GM18517 (cell line): Measurements from ENCODE around the gene NR6A1.

Experiments
- ATAC-seq: cut with Tn5 transposase; IDR thresholded peaks from one replicate; pipeline ENCODE4 v1.9.1; 2021; ENCODE audit warnings: mild to moderate bottlenecking, moderate library complexity; ENCODE audit not compliant: unreplicated experiment

The NR6A1 gene

GRCh38 chr9:124537926-124538325 is 233.2 kb downstream of the NR6A1 start:
- ATAC-seq = no peak

GRCh38 chr9:124535846-124536245 is 235.3 kb downstream of the NR6A1 start:
- ATAC-seq = no peak

- no peak for ATAC-seq
Observed at GRCh38 chr9:124532897-124533296, 238.2 kb downstream of the NR6A1 start.

DNA sequence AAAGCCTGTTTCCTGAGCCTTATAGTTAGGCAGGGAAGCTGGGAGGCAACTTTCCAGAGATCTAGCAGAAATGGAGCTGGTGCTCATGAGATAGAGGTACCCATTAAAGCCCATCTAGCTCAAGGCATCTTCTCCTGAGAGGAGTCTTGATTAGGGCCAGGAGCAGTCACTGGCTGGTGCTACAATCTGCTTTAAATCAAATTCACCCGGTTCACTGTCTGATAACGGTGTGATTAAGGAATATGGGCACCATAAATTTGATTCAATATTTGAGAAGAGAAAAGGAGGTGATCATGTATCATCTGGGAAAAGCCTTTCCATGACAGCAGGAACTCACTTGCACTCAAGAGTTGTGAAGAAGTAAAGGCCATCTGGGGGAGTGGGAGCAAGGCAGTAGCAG is 240.0 kb downstream of the NR6A1 start:
- ATAC-seq = no peak

- no peak for ATAC-seq
Observed at GRCh38 chr9:124530246-124530645, 240.9 kb downstream of the NR6A1 start.

- ATAC-seq = no peak
Observed at GRCh38 chr9:124527781-124528180, 243.3 kb downstream of the NR6A1 start.

- no peak for ATAC-seq
Observed at GRCh38 chr9:124526174-124526573, 244.9 kb downstream of the NR6A1 start.

DNA sequence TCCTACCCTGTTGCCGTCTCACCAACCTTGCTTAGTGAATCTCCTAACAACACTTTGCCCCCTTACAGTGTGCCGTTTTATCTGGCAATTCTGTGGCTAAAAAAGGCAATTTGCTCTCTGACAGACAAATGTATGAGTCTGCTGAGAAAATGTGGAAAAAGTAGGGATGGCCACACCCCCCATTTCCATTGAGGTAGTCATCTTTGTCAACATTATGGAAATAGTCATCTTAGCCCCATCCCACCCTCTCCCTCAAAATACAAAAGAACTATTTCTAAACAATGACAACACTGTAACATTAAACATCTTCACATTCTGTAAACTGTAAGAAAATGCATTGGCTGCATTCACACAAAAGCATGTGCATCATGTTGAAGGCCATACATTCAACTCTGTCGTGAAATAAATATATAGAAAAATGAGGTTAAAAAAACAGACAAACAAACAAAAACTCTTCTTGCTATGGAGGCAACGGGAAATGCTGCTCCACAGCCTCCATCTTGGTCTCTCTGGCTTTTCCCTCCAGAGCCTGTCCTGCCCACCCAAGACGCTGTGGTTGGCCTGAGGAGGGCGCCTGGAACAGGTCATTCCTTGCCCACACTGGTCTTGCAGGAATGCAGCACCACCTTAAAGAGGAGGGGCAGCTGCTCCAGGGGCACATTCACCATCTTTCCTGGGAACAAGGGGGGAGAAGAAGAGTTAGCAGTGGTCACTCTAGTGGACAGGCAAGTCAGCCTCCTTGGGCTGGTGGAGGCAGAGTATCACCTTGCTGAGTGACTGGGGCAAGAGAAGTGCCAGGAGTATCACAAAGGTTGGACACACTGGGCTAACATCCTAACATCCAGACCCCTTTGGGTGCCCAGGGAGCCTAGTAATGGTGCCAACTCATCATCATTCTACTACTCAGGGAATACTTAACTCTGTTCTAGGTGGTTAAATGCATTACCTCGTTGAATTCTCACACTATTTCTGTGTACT is 248.7 kb downstream of the NR6A1 start:
- ATAC-seq = no peak

- ATAC-seq = no peak
Observed at GRCh38 chr9:124521142-124521541, 250.0 kb downstream of the NR6A1 start.

- no peak for ATAC-seq
Observed at GRCh38 chr9:124520206-124520596, 250.9 kb downstream of the NR6A1 start.

- no peak for ATAC-seq
Observed at GRCh38 chr9:124518116-124518515, 253.0 kb downstream of the NR6A1 start.

- no peak for ATAC-seq
Observed at GRCh38 chr9:124517600-124517999, 253.5 kb downstream of the NR6A1 start.

DNA sequence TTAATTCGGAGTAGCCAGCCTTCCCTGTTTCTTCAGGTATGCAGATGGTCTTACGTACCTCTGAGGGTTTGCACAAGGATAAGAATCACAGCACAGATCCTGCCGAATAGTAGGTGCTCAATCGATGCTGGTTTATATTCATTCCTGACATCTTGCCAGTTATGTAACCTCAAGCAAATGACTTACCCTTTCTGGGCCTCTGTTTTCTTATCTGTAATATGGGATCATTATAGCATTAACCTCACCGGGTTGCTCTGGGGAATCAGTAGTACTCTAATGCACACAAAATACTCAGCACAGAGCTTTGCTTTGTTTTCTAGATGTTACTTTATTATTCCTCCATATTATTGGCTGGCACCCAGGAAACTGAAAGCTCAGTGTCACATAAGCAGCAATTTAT is 256.2 kb downstream of the NR6A1 start:
- ATAC-seq = no peak

DNA sequence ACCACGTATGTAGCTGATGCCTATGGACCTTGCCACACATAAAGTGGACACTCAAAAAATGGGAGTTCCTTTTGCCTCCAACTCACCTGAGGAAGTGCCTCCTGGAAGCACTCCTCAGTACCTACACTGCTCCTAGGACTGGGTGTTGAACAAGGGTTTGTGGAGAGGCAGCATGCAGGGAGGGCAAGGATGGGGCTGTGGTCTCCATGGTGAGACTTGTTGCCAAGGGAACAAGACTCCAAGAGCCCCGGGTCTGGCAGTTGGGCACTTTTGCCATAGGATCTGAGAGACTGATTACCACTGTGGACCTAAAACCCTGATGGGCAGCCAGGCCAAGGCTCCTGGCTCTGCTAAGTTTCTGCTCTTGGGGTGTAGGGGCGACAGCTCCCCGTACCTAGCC is 257.0 kb downstream of the NR6A1 start:
- ATAC-seq = no peak

GRCh38 chr9:124513376-124513994 is 257.6 kb downstream of the NR6A1 start:
- no peak for ATAC-seq

DNA sequence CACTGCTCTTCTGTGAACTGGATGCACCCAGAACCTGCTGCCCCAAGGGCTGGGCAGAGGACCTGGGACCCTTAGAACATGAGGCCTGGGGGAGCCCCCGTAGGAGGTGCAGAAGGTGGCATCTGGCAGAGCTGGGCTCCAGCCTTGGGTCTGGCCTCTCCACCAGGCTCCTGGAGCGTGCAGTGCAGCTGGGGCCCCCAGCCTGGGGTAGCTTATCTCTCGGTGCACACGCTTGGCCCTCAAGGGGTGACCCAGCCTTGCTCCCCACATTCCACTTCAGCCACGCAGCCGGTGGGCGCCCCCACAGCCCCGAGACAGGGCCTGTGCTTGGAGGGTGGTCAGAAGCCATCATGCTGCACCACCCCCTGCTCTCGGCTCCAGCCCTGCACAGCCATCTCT is 258.3 kb downstream of the NR6A1 start:
- ATAC-seq = no peak

DNA sequence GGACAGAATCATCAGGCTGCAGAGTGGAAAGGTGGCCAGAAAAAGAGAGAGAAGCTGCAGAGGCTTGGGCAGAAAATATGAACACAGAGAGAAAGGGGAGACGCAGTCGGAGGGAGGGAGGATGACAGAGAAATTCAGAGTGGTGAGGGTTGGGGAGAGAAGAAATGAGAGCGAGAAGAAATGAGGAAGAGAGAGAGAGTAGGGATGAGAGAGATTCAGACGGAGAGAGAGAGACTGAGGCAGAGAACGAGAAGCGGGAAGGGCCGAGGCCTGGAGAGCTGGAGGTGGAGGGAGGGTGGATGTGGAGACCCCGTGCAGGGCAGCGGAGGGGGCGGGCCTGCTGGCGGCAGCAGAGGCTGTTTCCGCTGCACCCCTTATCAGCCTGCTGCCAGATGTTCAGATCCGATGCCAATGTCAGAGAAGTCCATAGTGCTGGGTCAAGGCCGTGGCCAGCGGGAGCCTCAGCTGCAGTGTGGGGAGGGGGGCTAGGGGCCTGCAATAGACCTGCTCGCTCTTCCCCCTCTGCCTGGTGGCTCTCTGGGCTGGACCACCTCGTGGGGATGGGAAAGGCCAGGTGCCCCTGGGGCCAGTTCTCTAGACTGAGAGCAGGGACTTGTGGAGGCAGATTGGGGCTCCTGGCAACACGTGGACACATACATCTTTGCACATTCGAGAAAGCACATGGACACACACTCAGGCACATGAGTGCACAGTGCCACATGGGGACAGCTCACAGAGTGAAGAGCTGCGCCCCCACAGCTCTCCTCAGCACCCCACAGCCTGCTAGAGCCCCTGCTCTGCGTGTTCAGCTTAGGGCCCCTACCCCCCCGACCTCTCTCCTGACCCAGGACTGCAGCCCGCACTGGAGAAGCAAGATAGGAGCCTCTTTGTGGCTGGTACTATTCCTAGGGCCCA is 259.0 kb downstream of the NR6A1 start:
- no peak for ATAC-seq

GRCh38 chr9:124511426-124511840 is 259.7 kb downstream of the NR6A1 start:
- no peak for ATAC-seq

DNA sequence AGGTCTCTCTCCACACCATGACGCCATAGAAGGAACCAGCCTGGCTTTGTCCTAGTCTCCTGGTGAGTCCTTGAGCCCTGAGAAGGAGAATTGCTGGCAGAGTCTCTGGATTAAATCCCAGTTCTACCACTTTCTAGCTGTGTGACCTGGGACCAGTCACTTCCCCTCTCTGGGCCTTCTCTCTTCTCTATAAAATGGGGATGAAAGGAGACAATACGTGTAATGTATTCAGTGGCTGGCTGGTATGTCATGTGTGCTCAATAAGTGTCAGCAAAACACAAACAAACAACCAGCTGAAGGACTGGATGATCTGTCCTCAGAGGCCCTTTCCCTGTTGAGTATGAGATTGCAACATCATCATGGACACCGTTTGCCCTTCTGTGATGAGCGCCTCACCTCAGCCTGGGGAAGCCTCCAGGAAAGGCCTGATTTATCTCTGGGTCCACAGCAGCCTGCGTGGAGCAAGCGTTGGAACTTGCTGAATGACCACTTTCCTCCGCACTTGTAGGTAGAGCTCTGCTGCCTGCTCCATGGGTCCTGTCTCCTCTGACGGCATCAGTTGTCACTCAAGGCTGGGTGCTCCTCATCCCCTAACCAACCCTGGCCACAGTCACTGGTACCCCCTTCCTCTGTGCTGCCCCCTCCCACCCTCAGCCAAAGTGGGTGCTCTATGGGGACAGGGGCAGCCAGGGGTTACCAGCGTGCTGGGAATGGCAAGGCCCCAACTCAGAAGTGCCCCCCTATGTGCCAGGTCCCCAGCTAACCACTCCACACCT is 260.3 kb downstream of the NR6A1 start:
- no peak for ATAC-seq

DNA sequence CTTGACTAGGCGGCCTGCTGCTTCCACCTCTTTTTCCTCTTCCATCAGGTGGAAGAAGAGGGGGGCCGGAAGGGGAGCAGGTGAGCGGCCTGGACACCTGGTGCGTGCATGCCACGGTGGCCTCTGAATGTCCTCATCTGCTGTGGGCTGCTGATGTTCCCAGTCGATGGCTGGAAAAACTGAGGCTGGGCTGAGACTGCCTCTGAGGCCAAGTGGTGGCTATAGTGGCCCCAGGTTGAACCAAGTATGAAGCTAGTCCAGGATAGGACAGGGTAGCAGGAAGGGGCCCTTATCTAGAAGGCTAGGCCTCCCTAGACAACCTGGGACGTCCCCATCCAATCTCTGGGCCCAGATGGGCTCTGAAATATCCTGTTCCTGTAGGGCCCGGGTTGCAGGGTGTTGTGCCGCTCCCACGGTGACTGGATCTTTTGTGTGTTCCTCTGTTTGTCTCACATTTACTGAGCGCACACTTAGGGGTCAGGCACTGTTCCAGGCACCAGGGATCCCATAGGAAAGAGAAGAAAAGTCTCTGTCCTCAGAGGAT is 263.2 kb downstream of the NR6A1 start:
- ATAC-seq = no peak
